Hypothalamus (tissue), 51 donors: ENCODE data around the gene GTF2IRD1.
"Not testable (repeated sequence)": the region's sequence is repeated elsewhere in the genome, so short reads cannot be mapped to it uniquely, and the experiment has no call there.

Experiments
- DNase-seq, 51 donors: peaks; one replicate each; lab custom pipeline; 2025; lab: John Stamatoyannopoulos, UW

GTF2IRD1 gene

GRCh38 chr7:74623135-74623534 lies 169.4 kb downstream of the GTF2IRD1 start:
- no peak for DNase-seq

- peak in 1 of 51 donors; percentile 15 for DNase-seq
These were observed 171.7 kb downstream of the GTF2IRD1 start for GRCh38 chr7:74625446-74625845.

DNA sequence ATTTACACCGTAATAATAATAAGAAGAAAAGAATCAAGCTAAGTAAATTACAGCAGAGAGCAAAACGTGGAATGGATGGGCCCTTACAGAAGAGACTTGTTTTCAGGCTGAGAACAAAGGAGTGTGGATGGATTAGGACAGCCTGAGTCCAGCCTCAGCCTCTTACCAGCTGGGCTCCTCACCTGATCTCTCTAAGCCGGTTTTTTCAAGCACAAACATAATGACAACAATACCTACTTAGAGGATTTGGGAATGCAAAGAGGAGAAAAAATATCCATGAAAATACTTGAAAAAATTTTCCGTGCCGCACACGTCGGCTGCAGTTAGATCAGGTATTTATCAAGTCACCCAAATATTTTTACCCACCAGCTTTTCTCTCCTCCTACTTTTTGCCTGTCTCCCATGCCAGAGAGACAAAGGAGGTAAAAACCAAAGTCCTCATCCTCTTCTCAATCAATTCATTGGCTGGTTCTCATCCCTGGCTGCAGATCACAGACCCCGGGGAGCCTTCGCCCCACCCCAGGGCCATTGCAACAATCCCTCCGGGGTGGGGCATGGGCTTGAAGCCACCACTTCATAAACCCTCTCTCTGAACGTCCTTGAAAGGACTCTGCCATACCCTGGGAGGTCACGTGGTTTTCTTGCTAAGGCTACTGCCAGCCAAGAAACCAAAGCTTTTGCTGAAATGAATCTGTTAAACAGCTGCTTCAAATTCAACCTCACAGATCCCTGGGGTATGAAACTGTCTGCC lies 174.1 kb downstream of the GTF2IRD1 start:
- peak in 18 of 51 donors; percentile 1 to 46 (median 25) for DNase-seq

GRCh38 chr7:74632505-74632904 lies 178.8 kb downstream of the GTF2IRD1 start:
- no peak for DNase-seq

DNA sequence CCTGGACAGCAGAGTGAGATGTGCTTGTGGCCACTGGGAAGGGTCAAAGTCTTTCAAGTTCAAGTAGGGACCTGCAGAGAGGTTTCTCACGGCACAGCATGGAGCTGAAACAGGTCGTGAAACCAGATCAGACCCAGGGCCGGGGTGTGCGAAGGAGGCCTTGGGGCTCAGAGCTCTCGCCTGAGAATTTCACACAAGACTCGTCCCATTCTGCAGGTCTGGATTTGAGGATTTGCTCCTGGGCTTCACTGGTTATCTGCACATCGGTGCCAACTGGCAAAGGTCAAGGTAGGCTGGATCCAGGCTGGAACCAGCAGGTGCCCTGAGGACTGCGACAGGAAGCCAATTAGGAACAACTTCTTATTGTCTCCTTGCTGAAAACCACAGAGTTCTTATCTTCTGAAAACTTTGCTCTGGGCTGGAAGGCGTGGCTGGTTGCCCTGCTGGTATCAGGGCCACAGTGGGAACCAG lies 179.8 kb downstream of the GTF2IRD1 start:
- no peak for DNase-seq

DNA sequence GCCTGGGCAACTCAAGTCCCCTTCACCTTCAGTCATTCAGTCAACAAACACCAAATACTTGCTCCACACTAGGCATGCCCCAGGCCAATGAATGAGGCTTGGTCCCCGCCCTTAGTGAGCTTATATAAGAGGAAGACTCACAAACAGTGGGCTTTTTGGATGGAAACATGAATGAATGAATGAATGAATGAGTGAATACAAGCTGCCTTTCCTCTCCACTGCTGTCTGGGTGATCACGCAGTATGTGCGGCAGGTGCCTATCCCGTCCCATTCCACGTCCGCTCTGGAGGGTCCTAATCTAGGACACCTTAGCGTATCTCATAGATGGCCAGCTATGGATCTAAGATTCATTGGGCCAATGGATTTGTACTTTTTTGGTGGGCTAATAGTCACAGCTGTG lies 184.0 kb downstream of the GTF2IRD1 start:
- no peak for DNase-seq

- peak in 5 of 51 donors; percentile 3 to 19 (median 9) for DNase-seq
These were observed 196.3 kb downstream of the GTF2IRD1 start for GRCh38 chr7:74650055-74650454.

DNA sequence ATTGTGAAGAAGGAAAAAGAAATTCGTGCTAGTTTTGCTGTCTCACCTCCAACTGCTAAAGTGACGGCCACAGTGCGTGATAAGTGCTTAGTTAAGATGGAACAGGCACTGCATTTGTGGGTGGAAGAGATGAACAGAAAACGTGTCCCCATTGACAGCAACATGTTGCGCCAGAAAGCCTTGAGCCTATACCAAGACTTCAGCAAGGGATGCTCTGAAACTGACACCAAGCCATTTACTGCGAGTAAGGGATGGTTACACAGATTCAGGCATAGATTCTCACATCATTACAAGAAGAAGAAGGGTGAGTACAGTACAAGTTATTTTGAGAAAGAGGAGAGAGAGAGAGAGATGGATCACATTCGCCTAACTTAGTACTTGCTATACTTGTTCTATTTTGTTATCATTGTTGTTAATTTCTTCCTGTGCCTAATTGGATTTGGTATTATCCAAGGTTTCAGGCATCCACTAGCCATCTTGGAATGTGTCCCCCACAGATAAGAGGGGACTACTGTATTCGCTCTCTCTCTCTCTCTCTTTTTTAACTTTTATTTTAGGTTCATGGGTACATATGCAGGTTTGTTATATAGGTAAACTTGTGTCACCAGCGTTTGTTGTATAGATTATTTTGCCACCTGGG lies 196.9 kb downstream of the GTF2IRD1 start:
- DNase-seq: not testable (repeated sequence)

DNA sequence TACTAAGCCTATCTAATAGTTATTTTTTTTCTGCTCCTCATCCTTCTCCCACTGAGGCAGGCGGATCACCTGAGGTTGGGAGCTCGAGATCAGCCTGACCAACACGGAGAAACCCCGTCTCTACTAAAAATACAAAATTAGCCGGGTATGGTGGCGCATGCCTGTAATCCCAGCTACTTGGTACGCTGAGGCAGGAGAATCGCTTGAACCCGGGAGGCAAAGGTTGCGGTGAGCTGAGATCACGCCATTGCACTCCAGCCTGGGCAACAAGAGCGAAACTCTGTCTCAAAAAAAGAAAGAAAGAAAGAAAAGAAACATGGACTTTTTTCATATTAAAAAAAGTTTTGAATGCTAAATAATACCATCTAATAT lies 197.4 kb downstream of the GTF2IRD1 start:
- DNase-seq: not testable (repeated sequence)
